Sigmoid colon (tissue), 7 donors: ENCODE measurements around the gene CRYBB3. TPM values are rescaled to one million over a fixed set of nuclear protein-coding genes. Genes with fewer than 3 reads are reported as not detected.
"Not testable (repeated sequence)": the region's sequence is repeated elsewhere in the genome, so short reads cannot be mapped to it uniquely, and the experiment has no call there.

Source experiments
- DNase-seq: peaks from one replicate; pipeline ENCODE4 v3.0.0-alpha.2; 2019
- H3K27ac ChIP-seq, 4 donors: fragments of 200-600 bp; sonication (generic); one replicate each; pipeline ENCODE4 v1.5.1; 2016 to 2019; ENCODE audit warnings: mild to moderate bottlenecking in 1 of 4
- H3K27me3 ChIP-seq, 3 donors: fragments of 200-600 bp; sonication (generic); one replicate each; pipeline ENCODE4 v1.5.1; 2019; ENCODE audit warnings: mild to moderate bottlenecking in 1 of 3
- H3K36me3 ChIP-seq, 4 donors: fragments of 200-600 bp; sonication (generic); one replicate each; pipeline ENCODE4 v1.5.1; 2016 to 2019
- H3K4me1 ChIP-seq, 4 donors: fragments of 200-600 bp; sonication (generic); one replicate each; pipeline ENCODE4 v1.5.1; 2017 to 2019
- H3K4me3 ChIP-seq, 4 donors: fragments of 200-600 bp; sonication (generic); one replicate each; pipeline ENCODE4 v1.5.1; 2017 to 2019; ENCODE audit warnings: mild to moderate bottlenecking in 2 of 4, moderate library complexity in 1 of 4
- H3K9me3 ChIP-seq, 4 donors: fragments of 200-600 bp in 3 of 4; sonication (generic) in 3 of 4; one replicate each; pipeline versions ENCODE4 v1.5.1 to v1.6.1; 2013 to 2019
- CTCF ChIP-seq, 4 experiments: fragments of 450-650 bp in 3 of 4; fragments of 200-600 bp in 1 of 4; IDR thresholded peaks; one replicate each; pipeline ENCODE4 v1.5.1; 2016 to 2019; ENCODE audit warnings: antibody characterized with exemption in 4 of 4, mild to moderate bottlenecking in 3 of 4, moderate library complexity in 2 of 4
- EP300 ChIP-seq, 4 donors: sonication (generic); formaldehyde crosslinking; IDR thresholded peaks; one replicate each; pipeline ENCODE4 v1.6.1; 2017; ENCODE audit warnings: antibody characterized with exemption in 4 of 4
- POLR2A ChIP-seq, 2 donors: fragments of 450-650 bp; IDR thresholded peaks; one replicate each; pipeline ENCODE4 v1.6.1; 2016; ENCODE audit warnings: antibody characterized with exemption in 2 of 2, mild to moderate bottlenecking in 2 of 2, moderate library complexity in 2 of 2
- POLR2AphosphoS5 ChIP-seq, 4 donors: sonication (generic); formaldehyde crosslinking; IDR thresholded peaks; one replicate each; pipeline ENCODE4 v1.6.1; 2017; ENCODE audit warnings: antibody characterized with exemption in 4 of 4
- WGBS, 2 donors: extraction: QIAGEN DNeasy Blood & Tissue Kit; methylation state at CpG; one replicate each; pipeline ENCODE4 v1.1.7; 2013; 5-methylcytosine and 5-hydroxymethylcytosine counted together
- intact Hi-C: fragments of 100-400 bp; cut with DNase I; formaldehyde crosslinking; loops from one replicate; pipeline ENCODE4 v1.15.1; 2023
- polyA plus RNA-seq, 3 donors: library from polyadenylated mRNA; stranded (reverse); fragments of 200-250 nt; gene quantifications; one replicate each; pipeline ENCODE4 v1.2.3, GENCODE V29; 2013
- total RNA-seq, 4 donors: library from RNA; depleted of rRNA; stranded (reverse); fragments of >200 nt; gene quantifications; one replicate each; pipeline ENCODE4 v1.1.0, GENCODE V29; 2016
- donor health status: healthy with polysubstance abuse.
- donor health status: Bipolar disorder and iron deficiency.
- donor health status: healthy.

CRYBB3 gene
- total and polyA plus RNA-seq, 7 donors = 0.67 to 1.4 TPM; not detected in 5

- intact Hi-C loops = no loop called here
These were observed 25.3 kb upstream of the CRYBB3 start for GRCh38 chr22:25174156-25174887.

GRCh38 chr22:25174888-25175411 is 24.7 kb upstream of the CRYBB3 start:
- WGBS, 2 donors = 83 to 84% methylated on average over 6 of the region's 6 CpGs
- Histone ChIP-seq H3K4me3 (no peak overlapping the region), H3K36me3 (peaks cover 0 to 31% (median 4%) of the 10 kb centered on the region in 4 donors), H3K27me3 (no peaks in the 10 kb centered on the region), H3K27ac (no peak overlapping the region), H3K4me1 (no peaks in the 10 kb centered on the region), H3K9me3 (peaks cover 0 to 5% (median 0%) of the 10 kb centered on the region in 4 donors)
- DNase-seq = no peak
- intact Hi-C loops = no loop called here
- no peak for TF ChIP-seq POLR2A (IDR thresholded peaks at IDR 0.05)

More at GRCh38 chr22:25174156-25174887, 25.3 kb upstream of the CRYBB3 start:
- Histone ChIP-seq H3K4me3 (no peak overlapping the region), H3K36me3 (peaks cover 0 to 31% (median 4%) of the 10 kb centered on the region in 4 donors), H3K27ac (no peak overlapping the region), H3K27me3 (no peaks in the 10 kb centered on the region), H3K9me3 (peaks cover 0 to 2% (median 0%) of the 10 kb centered on the region in 4 donors), H3K4me1 (no peaks in the 10 kb centered on the region)
- DNase-seq = no peak
- no peak for TF ChIP-seq POLR2AphosphoS5 (IDR thresholded peaks at IDR 0.05)
- WGBS, 2 donors = 91 to 94% methylated on average over 13 of the region's 13 CpGs

- 95 to 97% methylated on average over 6 of the region's 6 CpGs for WGBS, 2 donors
These were observed 23.5 kb upstream of the CRYBB3 start for GRCh38 chr22:25176175-25176574.

GRCh38 chr22:25176799-25177198 is 22.9 kb upstream of the CRYBB3 start:
- WGBS, 2 donors = 89 to 90% methylated on average over 3 of the region's 3 CpGs
- Histone ChIP-seq H3K27me3 (no peaks in the 10 kb centered on the region), H3K4me1 (no peaks in the 10 kb centered on the region), H3K36me3 (peaks cover 0 to 31% (median 4%) of the 10 kb centered on the region in 4 donors), H3K9me3 (peaks cover 0 to 5% (median 0%) of the 10 kb centered on the region in 4 donors), H3K27ac (no peak overlapping the region), H3K4me3 (no peak overlapping the region)
- TF ChIP-seq POLR2A (IDR thresholded peaks at IDR 0.05) = no peak
- no peak for TF ChIP-seq POLR2AphosphoS5 (IDR thresholded peaks at IDR 0.05)
- TF ChIP-seq CTCF (IDR thresholded peaks at IDR 0.05) = no peak
- no peak for TF ChIP-seq EP300 (IDR thresholded peaks at IDR 0.05)
- DNase-seq = no peak
- intact Hi-C loops = no loop called here

More at GRCh38 chr22:25176175-25176574, 23.5 kb upstream of the CRYBB3 start:
- TF ChIP-seq CTCF (IDR thresholded peaks at IDR 0.05) (no peak), EP300 (IDR thresholded peaks at IDR 0.05) (no peak), POLR2A (IDR thresholded peaks at IDR 0.05) (no peak), POLR2AphosphoS5 (IDR thresholded peaks at IDR 0.05) (no peak)
- Histone ChIP-seq H3K4me3 (no peak overlapping the region), H3K27ac (no peak overlapping the region), H3K9me3 (peaks cover 0 to 5% (median 0%) of the 10 kb centered on the region in 4 donors), H3K27me3 (no peaks in the 10 kb centered on the region), H3K36me3 (peaks cover 0 to 31% (median 4%) of the 10 kb centered on the region in 4 donors), H3K4me1 (no peaks in the 10 kb centered on the region)
- intact Hi-C loops = no loop called here
- no peak for DNase-seq

GRCh38 chr22:25177226-25177625 is 22.4 kb upstream of the CRYBB3 start:
- TF ChIP-seq POLR2A (IDR thresholded peaks at IDR 0.05) = no peak
- intact Hi-C loops = no loop called here
- WGBS, 2 donors = 93 to 94% methylated on average over 13 of the region's 13 CpGs

GRCh38 chr22:25177895-25178294 is 21.8 kb upstream of the CRYBB3 start:
- TF ChIP-seq POLR2A (IDR thresholded peaks at IDR 0.05) (no peak), EP300 (IDR thresholded peaks at IDR 0.05) (no peak), POLR2AphosphoS5 (IDR thresholded peaks at IDR 0.05) (no peak), CTCF (IDR thresholded peaks at IDR 0.05) (no peak)
- H3K36me3 ChIP-seq = peaks cover 0 to 31% (median 4%) of the 10 kb centered on the region in 4 donors
- no peaks in the 10 kb centered on the region for H3K4me1 ChIP-seq
- 94 to 95% methylated on average over 9 of the region's 9 CpGs for WGBS, 2 donors
- H3K4me3 ChIP-seq = no peak overlapping the region
- intact Hi-C loops = no loop called here
- no peak for DNase-seq
- H3K27me3 ChIP-seq = no peaks in the 10 kb centered on the region
- H3K27ac ChIP-seq = no peak overlapping the region
- H3K9me3 ChIP-seq = peaks cover 0 to 5% (median 0%) of the 10 kb centered on the region in 4 donors

More at GRCh38 chr22:25177226-25177625, 22.4 kb upstream of the CRYBB3 start:
- peaks cover 0 to 31% (median 4%) of the 10 kb centered on the region in 4 donors for H3K36me3 ChIP-seq
- no peak overlapping the region for H3K27ac ChIP-seq
- H3K4me3 ChIP-seq = no peak overlapping the region
- no peaks in the 10 kb centered on the region for H3K4me1 ChIP-seq
- no peak for DNase-seq
- H3K9me3 ChIP-seq = peaks cover 0 to 5% (median 0%) of the 10 kb centered on the region in 4 donors
- H3K27me3 ChIP-seq = no peaks in the 10 kb centered on the region

GRCh38 chr22:25178348-25178747 is 21.3 kb upstream of the CRYBB3 start:
- peaks cover 0 to 31% (median 4%) of the 10 kb centered on the region in 4 donors for H3K36me3 ChIP-seq
- H3K4me3 ChIP-seq, DNase-seq, intact Hi-C loops, H3K9me3 ChIP-seq, H3K27ac ChIP-seq, H3K27me3 ChIP-seq, H3K4me1 ChIP-seq: not testable (repeated sequence)
- WGBS, 2 donors = 88 to 89% methylated on average over 6 of the region's 6 CpGs

- WGBS, 2 donors = 81 to 93% methylated on average over 49 to 52 of the region's 63 CpGs
These were observed 20.6 kb upstream of the CRYBB3 start for GRCh38 chr22:25178869-25179631.

More at GRCh38 chr22:25178869-25179631, 20.6 kb upstream of the CRYBB3 start:
- intact Hi-C loops, H3K27ac ChIP-seq, H3K9me3 ChIP-seq, DNase-seq, H3K27me3 ChIP-seq, H3K4me3 ChIP-seq, H3K4me1 ChIP-seq: not testable (repeated sequence)
- H3K36me3 ChIP-seq = peaks cover 0 to 31% (median 4%) of the 10 kb centered on the region in 4 donors
